ENCODE measurements around the gene DPP3. TPM values are rescaled to one million over a fixed set of nuclear protein-coding genes. Genes with fewer than 3 reads are reported as not detected.

DPP3 gene
- polyA plus RNA-seq, 1 experiment = 85.2 TPM

- Histone ChIP-seq H3K27me3 (ENCODE audit: control insufficient read depth, insufficient read depth, low read length) (no peaks in the 10 kb centered on the region; the same call in 1 of the 2 replicates), H3K36me3 (ENCODE audit: control insufficient read depth, insufficient read depth, low read length) (peaks cover 11% of the 10 kb centered on the region), H3K4me3 (ENCODE audit: low read depth, low read length) (peak overlapping the region; percentile 72)
- CTCF ChIA-PET = interaction anchor here (1.3 to 2.8 kb wide), 4 partner anchors 11 to 60 kb away, joined by 3 to 18 read pairs (median 4); partner anchors contain the start of genes DPP3 and MRPL11
- POLR2A ChIA-PET = no interaction called here
- TF ChIP-seq, protein P1, sequence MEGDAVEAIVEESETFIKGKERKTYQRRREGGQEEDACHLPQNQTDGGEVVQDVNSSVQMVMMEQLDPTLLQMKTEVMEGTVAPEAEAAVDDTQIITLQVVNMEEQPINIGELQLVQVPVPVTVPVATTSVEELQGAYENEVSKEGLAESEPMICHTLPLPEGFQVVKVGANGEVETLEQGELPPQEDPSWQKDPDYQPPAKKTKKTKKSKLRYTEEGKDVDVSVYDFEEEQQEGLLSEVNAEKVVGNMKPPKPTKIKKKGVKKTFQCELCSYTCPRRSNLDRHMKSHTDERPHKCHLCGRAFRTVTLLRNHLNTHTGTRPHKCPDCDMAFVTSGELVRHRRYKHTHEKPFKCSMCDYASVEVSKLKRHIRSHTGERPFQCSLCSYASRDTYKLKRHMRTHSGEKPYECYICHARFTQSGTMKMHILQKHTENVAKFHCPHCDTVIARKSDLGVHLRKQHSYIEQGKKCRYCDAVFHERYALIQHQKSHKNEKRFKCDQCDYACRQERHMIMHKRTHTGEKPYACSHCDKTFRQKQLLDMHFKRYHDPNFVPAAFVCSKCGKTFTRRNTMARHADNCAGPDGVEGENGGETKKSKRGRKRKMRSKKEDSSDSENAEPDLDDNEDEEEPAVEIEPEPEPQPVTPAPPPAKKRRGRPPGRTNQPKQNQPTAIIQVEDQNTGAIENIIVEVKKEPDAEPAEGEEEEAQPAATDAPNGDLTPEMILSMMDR (IDR thresholded peaks at IDR 0.05; ENCODE audit: insufficient read depth, low read depth, low read length) = no peak
- no peak for DNase-seq (ENCODE audit: low read depth)
These were observed 12.5 kb upstream of the DPP3 start for GRCh38 chr11:66467756-66468155.

DNA sequence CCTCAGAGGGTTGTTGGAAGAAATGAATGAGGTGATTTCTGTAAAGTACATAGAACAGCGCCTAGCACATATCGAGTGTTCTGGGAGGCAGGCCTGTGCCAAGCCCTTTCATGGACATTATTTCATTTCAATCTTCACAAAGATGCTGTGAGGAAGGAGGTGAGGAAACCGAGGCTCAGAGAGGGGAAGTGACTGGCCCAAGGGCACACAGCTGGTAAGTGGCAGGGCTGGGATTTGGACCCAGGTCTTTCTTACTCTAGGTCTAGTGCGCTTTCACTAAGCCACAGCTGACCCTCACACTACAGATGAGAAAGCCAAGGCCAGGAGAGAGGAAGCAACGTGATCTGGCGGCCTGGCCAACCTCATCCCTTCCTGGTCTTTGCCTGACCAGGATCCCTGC lies 11.5 kb upstream of the DPP3 start:
- peaks cover 12% of the 10 kb centered on the region for H3K36me3 ChIP-seq (ENCODE audit: control insufficient read depth, insufficient read depth, low read length)
- no peak overlapping the region for H3K4me3 ChIP-seq (ENCODE audit: low read depth, low read length)
- no peaks in the 10 kb centered on the region; the same call in 1 of the 2 replicates for H3K27me3 ChIP-seq (ENCODE audit: control insufficient read depth, insufficient read depth, low read length)
- no peak for DNase-seq (ENCODE audit: low read depth)
- TF ChIP-seq, protein P1 (IDR thresholded peaks at IDR 0.05; ENCODE audit: insufficient read depth, low read depth, low read length) = no peak
- ChIA-PET POLR2A (no interaction called here), CTCF (interaction anchor here (0.6 to 3.5 kb wide), 7 partner anchors 10 to 51 kb away, joined by 3 to 18 read pairs (median 4); partner anchors contain the start of genes DPP3 and MRPL11)

DNA sequence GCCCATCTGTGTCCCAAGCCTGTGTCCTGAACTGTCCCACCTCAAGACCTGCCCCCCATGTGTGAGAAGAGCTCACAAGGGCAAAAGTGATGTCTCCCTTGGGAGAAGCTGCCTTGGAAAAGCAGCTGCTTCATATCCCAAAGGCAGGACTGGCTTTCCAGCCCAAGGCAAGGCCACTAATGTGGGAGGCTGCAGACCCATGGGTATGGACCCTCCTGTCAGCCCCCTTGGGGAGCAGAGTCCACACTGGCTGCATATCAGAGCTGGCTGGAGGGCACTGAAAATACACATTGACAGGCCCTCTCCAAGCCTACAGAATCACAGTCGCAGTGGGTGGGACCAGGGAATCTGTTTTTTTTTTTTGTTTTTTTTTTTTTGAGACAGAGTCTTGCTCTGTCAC lies 10.8 kb upstream of the DPP3 start:
- peaks cover 16% of the 10 kb centered on the region for H3K36me3 ChIP-seq (ENCODE audit: control insufficient read depth, insufficient read depth, low read length)
- ChIA-PET CTCF (interaction anchor here (0.6 to 3.5 kb wide), 5 partner anchors 10 to 93 kb away, joined by 3 to 16 read pairs (median 4); partner anchors contain the start of genes DPP3 and MRPL11), POLR2A (no interaction called here)
- TF ChIP-seq, protein P1 (IDR thresholded peaks at IDR 0.05; ENCODE audit: insufficient read depth, low read depth, low read length) = no peak
- no peak for DNase-seq (ENCODE audit: low read depth)
- H3K27me3 ChIP-seq (ENCODE audit: control insufficient read depth, insufficient read depth, low read length) = no peaks in the 10 kb centered on the region; the same call in 1 of the 2 replicates
- no peak overlapping the region for H3K4me3 ChIP-seq (ENCODE audit: low read depth, low read length)

GRCh38 chr11:66470015-66470414 lies 10.2 kb upstream of the DPP3 start:
- Histone ChIP-seq H3K36me3 (ENCODE audit: control insufficient read depth, insufficient read depth, low read length) (peaks cover 16% of the 10 kb centered on the region), H3K4me3 (ENCODE audit: low read depth, low read length) (no peak overlapping the region), H3K27me3 (ENCODE audit: control insufficient read depth, insufficient read depth, low read length) (no peaks in the 10 kb centered on the region; the same call in 1 of the 2 replicates)
- no peak for DNase-seq (ENCODE audit: low read depth)
- TF ChIP-seq, protein P1 (IDR thresholded peaks at IDR 0.05; ENCODE audit: insufficient read depth, low read depth, low read length) = no peak
- POLR2A ChIA-PET = interaction anchor here (0.6 kb wide), 1 partner anchor 42 kb away, joined by 8 read pairs; no protein-coding TSS in a partner anchor
- CTCF ChIA-PET = interaction anchor here (1.1 to 3.5 kb wide), 4 partner anchors 10 to 61 kb away, joined by 4 to 16 read pairs (median 5); partner anchors contain the start of genes DPP3 and MRPL11

- POLR2A ChIA-PET = no interaction called here
- DNase-seq (ENCODE audit: low read depth) = no peak
- Histone ChIP-seq H3K27me3 (ENCODE audit: control insufficient read depth, insufficient read depth, low read length) (no peaks in the 10 kb centered on the region), H3K36me3 (ENCODE audit: control insufficient read depth, insufficient read depth, low read length) (peaks cover 16% of the 10 kb centered on the region), H3K4me3 (ENCODE audit: low read depth, low read length) (no peak overlapping the region)
- TF ChIP-seq, protein P1 (IDR thresholded peaks at IDR 0.05; ENCODE audit: insufficient read depth, low read depth, low read length) = no peak
- CTCF ChIA-PET = interaction anchor here (2.0 to 3.5 kb wide), 2 partner anchors 9 to 62 kb away, joined by 6 to 16 read pairs; partner anchors contain the start of gene DPP3
These were observed 9.1 kb upstream of the DPP3 start for GRCh38 chr11:66471142-66471541.

All from BJ (cell line).